ENCODE measurements around the gene ARF1.
A peak's percentile ranks its signal among the peaks of the same experiment; 100 is the strongest.

Gene ARF1

DNA sequence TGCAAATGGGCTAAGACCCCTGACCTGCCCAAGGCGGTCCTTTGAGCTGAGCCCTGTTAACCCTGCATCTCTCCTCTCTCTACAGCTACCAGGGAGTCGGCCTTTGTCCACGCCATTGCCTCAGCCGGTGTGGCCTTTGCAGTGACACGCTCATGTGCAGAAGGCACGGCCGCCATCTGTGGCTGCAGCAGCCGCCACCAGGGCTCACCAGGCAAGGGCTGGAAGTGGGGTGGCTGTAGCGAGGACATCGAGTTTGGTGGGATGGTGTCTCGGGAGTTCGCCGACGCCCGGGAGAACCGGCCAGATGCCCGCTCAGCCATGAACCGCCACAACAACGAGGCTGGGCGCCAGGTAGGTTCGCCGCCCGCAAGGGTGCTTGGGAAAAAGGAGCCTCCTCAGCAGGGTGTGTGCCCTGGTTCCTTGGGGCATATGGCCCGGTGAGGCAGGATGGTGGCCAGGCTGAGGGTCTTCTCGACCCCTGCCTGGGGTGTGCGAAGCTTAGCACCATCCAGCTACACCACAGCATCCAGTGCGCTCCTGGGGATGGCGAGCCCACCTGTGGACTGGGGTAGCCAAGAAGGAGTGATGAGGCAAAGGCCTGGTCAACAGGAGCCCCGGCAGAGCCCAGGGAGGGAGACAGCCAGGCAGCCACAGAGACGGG, 31.8 kb upstream of the ARF1 start:
- DNase-seq, result no peak

- no peak for DNase-seq
These were observed 24.1 kb upstream of the ARF1 start for GRCh38 chr1:228058172-228058948.

DNA sequence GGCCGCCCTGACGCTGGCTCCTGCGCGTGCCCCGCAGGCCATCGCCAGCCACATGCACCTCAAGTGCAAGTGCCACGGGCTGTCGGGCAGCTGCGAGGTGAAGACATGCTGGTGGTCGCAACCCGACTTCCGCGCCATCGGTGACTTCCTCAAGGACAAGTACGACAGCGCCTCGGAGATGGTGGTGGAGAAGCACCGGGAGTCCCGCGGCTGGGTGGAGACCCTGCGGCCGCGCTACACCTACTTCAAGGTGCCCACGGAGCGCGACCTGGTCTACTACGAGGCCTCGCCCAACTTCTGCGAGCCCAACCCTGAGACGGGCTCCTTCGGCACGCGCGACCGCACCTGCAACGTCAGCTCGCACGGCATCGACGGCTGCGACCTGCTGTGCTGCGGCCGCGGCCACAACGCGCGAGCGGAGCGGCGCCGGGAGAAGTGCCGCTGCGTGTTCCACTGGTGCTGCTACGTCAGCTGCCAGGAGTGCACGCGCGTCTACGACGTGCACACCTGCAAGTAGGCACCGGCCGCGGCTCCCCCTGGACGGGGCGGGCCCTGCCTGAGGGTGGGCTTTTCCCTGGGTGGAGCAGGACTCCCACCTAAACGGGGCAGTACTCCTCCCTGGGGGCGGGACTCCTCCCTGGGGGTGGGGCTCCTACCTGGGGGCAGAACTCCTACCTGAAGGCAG, 23.4 kb upstream of the ARF1 start:
- DNase-seq, result no peak

GRCh38 chr1:228059634-228060457, 22.7 kb upstream of the ARF1 start:
- DNase-seq, result peak; percentile 64

GRCh38 chr1:228060458-228061190, 21.9 kb upstream of the ARF1 start:
- DNase-seq, result peak; percentile 42

DNA sequence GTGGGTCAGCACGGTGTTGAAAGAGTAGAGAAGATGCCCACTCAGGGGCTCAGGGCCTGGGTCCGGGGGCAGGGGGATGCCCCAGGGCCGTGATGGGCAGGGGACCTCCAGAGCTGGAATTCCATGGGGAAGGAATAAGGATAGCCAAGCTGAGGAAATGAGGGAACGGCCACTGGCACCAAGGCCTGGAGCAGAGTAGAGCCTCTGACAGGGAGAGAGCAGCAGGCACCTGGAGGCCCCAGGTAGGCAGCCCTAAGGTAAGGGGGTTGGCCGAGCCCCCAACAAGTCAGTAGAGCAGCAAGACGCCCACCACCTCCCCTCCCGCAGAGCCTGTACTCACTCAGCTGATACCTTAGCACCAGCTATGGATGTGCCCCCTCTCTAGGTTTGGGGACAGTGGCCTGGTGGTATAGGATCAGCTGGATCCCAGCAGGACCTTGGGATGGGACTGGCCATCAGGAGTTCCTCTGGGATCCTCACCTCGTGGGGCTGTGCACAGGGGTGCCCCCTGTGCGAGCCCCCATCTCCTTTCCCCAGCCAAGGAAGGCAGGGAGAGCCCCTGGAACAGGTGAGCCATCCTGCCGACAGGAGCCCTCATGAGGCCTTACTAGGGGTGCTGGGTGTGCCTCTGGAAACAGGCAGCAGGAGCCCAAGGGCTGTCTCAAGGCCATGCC, 21.0 kb upstream of the ARF1 start:
- DNase-seq, result no peak

GRCh38 chr1:228062085-228062791, 20.3 kb upstream of the ARF1 start:
- DNase-seq, result no peak

- no peak for DNase-seq
These were observed 19.7 kb upstream of the ARF1 start for GRCh38 chr1:228062812-228063211.

DNA sequence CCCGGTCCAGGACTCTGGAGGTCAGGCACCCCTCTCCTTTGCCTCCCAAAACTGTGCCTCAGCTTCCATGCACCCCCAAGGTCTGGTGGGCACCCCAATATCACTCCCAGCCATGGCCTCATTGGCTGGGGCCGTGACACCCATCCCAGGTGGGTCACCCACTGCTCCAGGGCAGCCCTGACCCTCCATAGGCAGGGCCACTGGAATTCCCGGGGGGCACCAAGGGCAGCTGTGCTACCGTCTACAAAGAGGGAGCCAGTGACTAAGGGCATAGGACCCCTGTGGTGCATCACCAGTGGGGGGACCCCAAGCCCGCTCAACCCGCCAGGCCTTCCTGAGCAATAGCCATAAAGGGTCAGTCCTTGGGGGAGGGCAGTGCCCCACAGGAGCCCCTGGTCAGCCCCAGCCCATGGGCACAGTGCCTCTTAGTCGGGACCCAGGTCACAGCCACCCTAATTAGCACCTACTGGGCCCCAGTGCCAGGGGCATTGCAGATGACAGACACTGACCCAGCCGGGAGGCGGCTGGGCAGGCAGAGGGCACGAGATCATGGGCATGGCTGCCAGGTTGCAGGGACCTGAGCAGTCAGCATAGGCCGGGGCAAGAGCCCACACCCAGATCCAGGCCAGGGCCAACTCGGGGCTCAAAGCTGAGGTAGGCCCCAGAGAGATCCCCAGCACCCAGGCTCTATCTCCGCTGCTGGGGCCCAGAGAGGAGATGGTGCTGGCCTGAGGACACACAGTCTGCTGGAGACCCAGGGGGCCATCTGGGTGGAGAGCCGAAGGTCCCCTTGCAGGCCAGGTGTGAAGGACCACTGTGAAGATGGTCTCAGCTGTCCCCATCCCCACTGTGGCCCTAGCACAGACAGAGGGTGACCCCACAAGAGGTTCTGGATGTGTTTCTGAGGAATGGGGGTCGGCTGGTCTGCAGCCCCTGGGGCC, 19.0 kb upstream of the ARF1 start:
- no peak for DNase-seq

GRCh38 chr1:228064296-228064695, 18.2 kb upstream of the ARF1 start:
- DNase-seq, result no peak

GRCh38 chr1:228064741-228065542, 17.6 kb upstream of the ARF1 start:
- DNase-seq, result no peak

- no peak for DNase-seq
These were observed 16.8 kb upstream of the ARF1 start for GRCh38 chr1:228065543-228066347.

- no peak for DNase-seq
These were observed 16.1 kb upstream of the ARF1 start for GRCh38 chr1:228066416-228066815.

- no peak for DNase-seq
These were observed 15.4 kb upstream of the ARF1 start for GRCh38 chr1:228066891-228067654.

DNA sequence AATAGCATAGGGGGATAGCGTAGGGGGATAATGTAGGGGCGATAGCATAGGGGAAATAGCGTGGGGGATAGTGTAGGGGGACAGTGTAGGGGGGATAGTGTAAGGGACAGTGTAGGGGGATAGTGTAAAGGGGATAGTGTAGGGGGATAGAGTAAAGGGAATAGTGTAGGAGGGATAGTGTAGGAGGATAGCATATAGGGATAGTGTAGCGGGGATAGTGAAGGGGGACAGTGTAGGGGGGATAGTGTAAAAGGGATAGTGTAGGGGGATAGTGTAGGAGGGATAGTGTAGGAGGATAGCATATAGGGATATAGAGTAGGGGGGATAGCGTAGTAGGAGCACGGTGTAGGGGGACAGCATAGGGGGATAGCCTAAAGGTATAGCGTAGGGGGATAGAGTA, 14.1 kb upstream of the ARF1 start:
- DNase-seq, result no peak

DNA sequence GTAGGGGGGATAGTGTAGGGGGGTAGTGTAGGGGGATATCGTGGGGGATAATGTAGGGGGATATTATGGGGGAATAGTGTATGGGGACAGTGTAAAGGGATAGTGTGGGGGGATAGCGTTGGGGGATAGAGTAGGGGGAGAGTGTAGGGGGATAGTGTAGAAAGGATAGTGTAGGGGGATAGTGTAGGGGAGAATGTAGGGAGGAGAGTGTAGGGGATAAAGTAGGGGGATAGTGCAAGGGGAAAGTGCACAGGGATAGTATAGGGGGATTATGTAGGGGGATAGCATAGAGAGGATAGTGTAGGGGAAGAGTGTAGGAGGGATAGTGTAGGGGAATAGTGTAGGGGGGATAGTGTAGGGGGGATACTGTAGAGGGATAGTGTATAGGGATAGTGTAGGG, 12.3 kb upstream of the ARF1 start:
- no peak for DNase-seq

GRCh38 chr1:228070851-228071250, 11.7 kb upstream of the ARF1 start:
- no peak for DNase-seq
